Peyer's patch (tissue), 4 donors: ENCODE data around the gene RHAG. TPM values are rescaled to one million over a fixed set of nuclear protein-coding genes. Genes with fewer than 3 reads are reported as not detected.
"Not testable (repeated sequence)": the region's sequence is repeated elsewhere in the genome, so short reads cannot be mapped to it uniquely, and the experiment has no call there.

ENCODE experiments used
- DNase-seq, 3 donors: peaks; one replicate each; pipeline ENCODE4 v3.0.0-alpha.2; 2017 to 2019
- H3K27ac ChIP-seq, 4 donors: fragments of 200-600 bp; sonication (generic); one replicate each; pipeline ENCODE4 v1.5.1; 2016 to 2019
- H3K27me3 ChIP-seq, 2 donors: fragments of 200-600 bp; sonication (generic); one replicate each; pipeline ENCODE4 v1.5.1; 2019
- H3K36me3 ChIP-seq, 3 donors: fragments of 200-600 bp; sonication (generic); one replicate each; pipeline ENCODE4 v1.5.1; 2016 to 2019
- H3K4me1 ChIP-seq, 4 donors: fragments of 200-600 bp; sonication (generic); one replicate each; pipeline ENCODE4 v1.5.1; 2016 to 2019
- H3K4me3 ChIP-seq, 4 donors: fragments of 200-600 bp; sonication (generic); 1 replicate in 3 of 4; 2 replicates in 1 of 4; pipeline ENCODE4 v1.5.1; 2016 to 2019; ENCODE audit warnings: mild to moderate bottlenecking in 1 of 4
- H3K9me3 ChIP-seq, 4 donors: fragments of 200-600 bp; sonication (generic); one replicate each; pipeline ENCODE4 v1.5.1; 2016 to 2019; ENCODE audit warnings: mild to moderate bottlenecking in 1 of 4
- POLR2A ChIP-seq, 2 donors: fragments of 450-650 bp; IDR thresholded peaks; one replicate each; pipeline ENCODE4 v1.5.1; 2017; ENCODE audit warnings: antibody characterized with exemption in 2 of 2, mild to moderate bottlenecking in 2 of 2, moderate library complexity in 2 of 2
- total RNA-seq, 4 donors: library from RNA; depleted of rRNA; stranded (reverse); fragments of >200 nt; gene quantifications; one replicate each; pipeline ENCODE4 v1.1.0, GENCODE V29; 2016
- TF ChIP-seq, protein P1 (sequence below), 6 experiments: fragments of 450-650 bp in 4 of 6; fragments of 200-600 bp in 2 of 6; sonication (generic) in 1 of 6; IDR thresholded peaks; one replicate each; pipeline ENCODE4 v1.5.1; 2017 to 2019; ENCODE audit warnings: antibody characterized with exemption in 6 of 6, mild to moderate bottlenecking in 3 of 6, moderate library complexity in 1 of 6

The RHAG gene
- total RNA-seq, 4 donors from 2014 or later = not detected

DNA sequence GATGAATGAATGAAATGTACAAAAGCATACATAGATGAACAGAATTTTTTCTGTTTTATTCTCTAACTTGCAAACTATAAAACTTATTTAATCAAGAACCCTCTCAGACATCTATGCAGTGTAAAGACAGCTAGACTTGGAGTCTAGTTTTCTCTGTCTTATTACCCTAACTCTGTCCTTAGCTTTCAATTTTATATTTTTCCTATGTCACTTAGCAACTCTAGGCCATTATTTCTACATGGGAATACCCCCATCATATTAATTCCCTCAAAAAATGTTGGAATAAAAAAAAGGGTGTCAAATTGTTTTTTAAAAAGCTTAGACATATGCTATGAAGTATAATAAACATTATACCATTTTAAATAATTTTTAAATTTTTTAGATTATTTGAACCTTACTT is 1.2 kb downstream of the RHAG start:
- Histone ChIP-seq H3K4me1 (no peaks in the 10 kb centered on the region), H3K36me3 (no peaks in the 10 kb centered on the region), H3K27me3 (no peaks in the 10 kb centered on the region), H3K4me3 (no peak overlapping the region), H3K9me3 (no peaks in the 10 kb centered on the region), H3K27ac (no peak overlapping the region)
- TF ChIP-seq POLR2A (IDR thresholded peaks at IDR 0.05) = no peak
- TF ChIP-seq, protein P1, sequence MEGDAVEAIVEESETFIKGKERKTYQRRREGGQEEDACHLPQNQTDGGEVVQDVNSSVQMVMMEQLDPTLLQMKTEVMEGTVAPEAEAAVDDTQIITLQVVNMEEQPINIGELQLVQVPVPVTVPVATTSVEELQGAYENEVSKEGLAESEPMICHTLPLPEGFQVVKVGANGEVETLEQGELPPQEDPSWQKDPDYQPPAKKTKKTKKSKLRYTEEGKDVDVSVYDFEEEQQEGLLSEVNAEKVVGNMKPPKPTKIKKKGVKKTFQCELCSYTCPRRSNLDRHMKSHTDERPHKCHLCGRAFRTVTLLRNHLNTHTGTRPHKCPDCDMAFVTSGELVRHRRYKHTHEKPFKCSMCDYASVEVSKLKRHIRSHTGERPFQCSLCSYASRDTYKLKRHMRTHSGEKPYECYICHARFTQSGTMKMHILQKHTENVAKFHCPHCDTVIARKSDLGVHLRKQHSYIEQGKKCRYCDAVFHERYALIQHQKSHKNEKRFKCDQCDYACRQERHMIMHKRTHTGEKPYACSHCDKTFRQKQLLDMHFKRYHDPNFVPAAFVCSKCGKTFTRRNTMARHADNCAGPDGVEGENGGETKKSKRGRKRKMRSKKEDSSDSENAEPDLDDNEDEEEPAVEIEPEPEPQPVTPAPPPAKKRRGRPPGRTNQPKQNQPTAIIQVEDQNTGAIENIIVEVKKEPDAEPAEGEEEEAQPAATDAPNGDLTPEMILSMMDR (IDR thresholded peaks at IDR 0.05) = no peak
- DNase-seq = no peak

DNA sequence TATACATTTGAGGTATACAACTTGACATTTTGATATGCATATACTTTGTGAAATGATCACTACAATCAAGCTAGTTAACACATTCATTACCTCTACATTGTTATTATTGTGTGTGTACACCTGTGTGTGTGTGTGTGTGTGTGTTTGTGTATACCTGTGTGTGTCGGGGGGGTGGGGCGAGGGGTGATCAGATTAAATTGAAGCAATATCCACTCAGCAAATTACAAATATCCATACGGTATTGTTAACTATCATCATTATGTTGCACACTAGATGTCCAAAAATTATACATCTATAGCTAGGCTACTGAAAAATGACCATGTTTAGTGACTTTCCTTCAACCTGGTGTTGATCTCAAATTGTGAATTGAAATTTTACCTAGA is 1.8 kb downstream of the RHAG start:
- H3K27ac ChIP-seq = no peak overlapping the region
- H3K9me3 ChIP-seq = no peaks in the 10 kb centered on the region
- no peak for DNase-seq
- no peak for TF ChIP-seq POLR2A (IDR thresholded peaks at IDR 0.05)
- TF ChIP-seq, protein P1 (IDR thresholded peaks at IDR 0.05) = no peak
- no peak overlapping the region for H3K4me3 ChIP-seq
- no peaks in the 10 kb centered on the region for H3K4me1 ChIP-seq
- H3K27me3 ChIP-seq = no peaks in the 10 kb centered on the region
- no peaks in the 10 kb centered on the region for H3K36me3 ChIP-seq

DNA sequence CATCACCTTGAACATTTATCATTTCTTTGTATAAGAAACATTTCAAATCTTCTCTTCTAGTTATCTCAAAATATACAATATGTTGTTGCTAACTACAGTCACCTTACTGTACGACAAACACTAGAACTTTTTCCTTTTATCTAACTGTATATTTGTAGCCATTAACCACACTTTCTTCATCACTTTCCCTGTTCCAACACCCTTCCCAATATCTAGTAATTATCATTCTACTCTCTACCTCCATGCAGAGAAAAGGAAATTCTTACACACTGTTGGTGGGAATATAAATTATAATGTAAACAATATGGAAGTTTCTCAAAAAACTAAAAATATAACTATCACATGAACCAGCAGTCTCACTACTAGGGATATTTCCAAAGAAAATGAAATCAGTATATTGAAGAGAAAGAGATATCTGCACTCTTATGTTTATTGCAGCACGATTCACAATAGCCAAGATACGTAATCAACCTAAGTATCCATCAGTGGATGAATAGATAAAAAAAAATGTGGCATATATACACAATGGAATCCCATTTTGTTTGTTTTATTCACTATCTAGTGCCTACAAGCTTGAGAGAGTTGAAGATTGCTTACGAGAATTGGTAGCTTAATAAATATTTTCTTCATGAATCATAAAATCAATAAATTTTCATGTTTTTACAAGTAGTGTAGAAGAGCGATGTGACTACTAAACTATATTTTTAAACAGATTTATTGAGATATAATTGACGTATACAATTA is 2.4 kb downstream of the RHAG start:
- TF ChIP-seq POLR2A (IDR thresholded peaks at IDR 0.05) = no peak
- TF ChIP-seq, protein P1 (IDR thresholded peaks at IDR 0.05) = no peak
- H3K27ac ChIP-seq = no peak overlapping the region
- DNase-seq = no peak
- H3K9me3 ChIP-seq = no peaks in the 10 kb centered on the region
- no peaks in the 10 kb centered on the region for H3K27me3 ChIP-seq
- no peaks in the 10 kb centered on the region for H3K36me3 ChIP-seq
- no peak overlapping the region for H3K4me3 ChIP-seq
- H3K4me1 ChIP-seq = no peaks in the 10 kb centered on the region

DNA sequence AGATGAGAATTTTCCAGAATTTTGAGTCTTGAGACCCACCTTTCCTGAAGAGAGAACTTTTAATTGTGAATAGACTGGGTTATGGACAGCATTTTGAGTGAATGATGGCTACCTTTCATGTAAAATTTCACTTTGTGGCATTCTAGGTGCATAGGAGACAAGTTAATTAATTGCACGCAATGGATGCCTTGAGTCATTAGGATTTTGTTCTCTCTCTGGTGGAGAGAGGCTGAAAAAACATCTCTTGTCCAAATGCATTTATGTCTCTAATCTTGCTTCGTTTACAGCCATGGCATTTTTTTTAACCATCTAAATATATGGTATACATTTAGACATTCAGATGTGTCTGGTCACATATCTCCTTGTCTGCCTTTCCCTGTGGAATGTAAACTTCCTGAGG is 3.1 kb downstream of the RHAG start:
- Histone ChIP-seq H3K27ac (no peak overlapping the region), H3K36me3 (no peaks in the 10 kb centered on the region), H3K9me3 (no peaks in the 10 kb centered on the region), H3K27me3 (no peaks in the 10 kb centered on the region), H3K4me3 (no peak overlapping the region), H3K4me1 (no peaks in the 10 kb centered on the region)
- DNase-seq = no peak
- TF ChIP-seq, protein P1 (IDR thresholded peaks at IDR 0.05) = no peak
- TF ChIP-seq POLR2A (IDR thresholded peaks at IDR 0.05) = no peak

DNA sequence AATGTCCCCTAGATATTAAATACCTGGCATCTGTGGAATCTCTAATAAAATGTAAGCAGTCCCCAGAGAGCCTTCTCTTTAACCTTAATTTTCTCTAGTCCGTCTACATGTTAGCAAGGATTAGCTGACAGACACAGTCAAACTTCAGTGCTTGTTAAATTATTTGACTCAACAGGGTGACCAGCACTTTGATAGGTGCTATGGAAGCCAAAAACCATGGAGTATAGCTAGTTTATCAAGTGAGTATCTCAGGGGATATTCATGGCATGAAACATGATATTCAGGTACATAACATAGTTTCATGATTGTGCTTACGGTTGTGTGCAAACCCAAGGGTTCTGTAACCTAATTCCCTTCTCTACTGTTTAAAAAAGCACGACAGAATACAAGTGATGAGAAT is 3.9 kb downstream of the RHAG start:
- Histone ChIP-seq H3K4me3 (no peak overlapping the region), H3K27me3 (no peaks in the 10 kb centered on the region), H3K9me3 (no peaks in the 10 kb centered on the region), H3K4me1 (no peaks in the 10 kb centered on the region), H3K27ac (no peak overlapping the region), H3K36me3 (no peaks in the 10 kb centered on the region)
- TF ChIP-seq POLR2A (IDR thresholded peaks at IDR 0.05) = no peak
- TF ChIP-seq, protein P1 (IDR thresholded peaks at IDR 0.05) = no peak
- DNase-seq = no peak

DNA sequence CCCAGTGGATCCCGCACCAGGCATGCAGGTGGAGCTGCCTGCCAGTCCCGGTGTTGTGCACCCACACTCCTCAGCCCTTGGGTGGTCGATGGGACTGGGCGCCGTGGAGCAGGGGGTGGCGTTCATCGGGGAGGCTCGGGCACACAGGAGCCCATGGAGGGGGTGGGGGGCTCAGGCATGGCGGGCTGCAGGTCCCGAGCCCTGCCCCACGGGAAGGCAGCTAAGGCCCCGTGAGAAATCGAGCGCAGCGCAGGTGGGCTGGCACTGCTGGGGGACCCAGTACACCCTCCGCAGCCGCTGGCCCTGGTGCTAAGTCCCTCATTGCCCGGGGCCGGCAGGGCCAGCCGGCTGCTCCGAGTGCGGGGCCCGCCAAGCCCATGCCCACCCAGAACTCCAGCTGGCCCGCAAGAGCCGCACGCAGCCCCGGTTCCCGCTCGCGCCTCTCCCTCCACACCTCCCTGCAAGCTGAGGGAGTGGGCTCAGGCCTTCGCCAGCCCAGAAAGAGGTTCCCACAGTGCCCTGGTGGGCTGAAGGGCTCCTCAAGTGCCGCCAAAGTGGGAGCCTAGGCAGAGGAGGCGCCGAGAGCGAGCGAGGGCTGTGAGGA is 7.1 kb downstream of the RHAG start:
- H3K36me3 ChIP-seq, H3K27me3 ChIP-seq, H3K4me3 ChIP-seq, H3K4me1 ChIP-seq, H3K9me3 ChIP-seq, H3K27ac ChIP-seq, DNase-seq: not testable (repeated sequence)
